ENCODE data around the gene AKR1C8. TPM values are rescaled to one million over a fixed set of nuclear protein-coding genes. Genes with fewer than 3 reads are reported as not detected.
"Not testable (repeated sequence)": the region's sequence is repeated elsewhere in the genome, so short reads cannot be mapped to it uniquely, and the experiment has no call there.

AKR1C8 gene
- total RNA-seq, 2 donors from 2014 or later, result not detected

DNA sequence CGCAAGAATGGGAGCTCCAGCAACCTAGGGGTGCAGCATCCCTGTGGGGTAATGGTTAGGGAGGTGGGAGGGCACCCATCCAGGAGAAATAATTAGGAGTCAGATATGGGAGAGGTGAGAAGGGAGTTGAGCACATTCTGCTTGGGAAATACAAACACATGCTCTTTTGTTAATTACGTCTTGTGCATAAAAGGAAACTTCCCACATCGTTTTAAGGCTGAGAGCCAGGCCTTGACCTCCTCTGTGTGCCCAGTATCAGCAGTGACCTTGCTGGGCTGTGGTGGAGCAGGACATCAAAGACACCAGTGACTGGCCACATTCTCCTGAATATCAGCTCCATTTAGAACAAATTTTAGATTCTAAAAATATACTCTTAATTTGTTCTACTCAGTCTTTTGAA lies 34.3 kb upstream of the AKR1C8 start:
- no peak overlapping the region for H3K4me3 ChIP-seq
- DNase-seq (ENCODE audit: low spot score), result no peak
- H3K27ac ChIP-seq, result no peak overlapping the region
- no peaks in the 10 kb centered on the region for H3K9me3 ChIP-seq
- no peak for TF ChIP-seq POLR2A (IDR thresholded peaks at IDR 0.05)
- no peaks in the 10 kb centered on the region for H3K27me3 ChIP-seq (replicated peaks; ENCODE audit: insufficient read depth)
- 67% methylated on average over 3 of the region's 3 CpGs for WGBS
- H3K36me3 ChIP-seq, result no peaks in the 10 kb centered on the region
- intact Hi-C loops (cut with DNase I), result no loop called here
- no peaks in the 10 kb centered on the region for H3K4me1 ChIP-seq (replicated peaks)

DNA sequence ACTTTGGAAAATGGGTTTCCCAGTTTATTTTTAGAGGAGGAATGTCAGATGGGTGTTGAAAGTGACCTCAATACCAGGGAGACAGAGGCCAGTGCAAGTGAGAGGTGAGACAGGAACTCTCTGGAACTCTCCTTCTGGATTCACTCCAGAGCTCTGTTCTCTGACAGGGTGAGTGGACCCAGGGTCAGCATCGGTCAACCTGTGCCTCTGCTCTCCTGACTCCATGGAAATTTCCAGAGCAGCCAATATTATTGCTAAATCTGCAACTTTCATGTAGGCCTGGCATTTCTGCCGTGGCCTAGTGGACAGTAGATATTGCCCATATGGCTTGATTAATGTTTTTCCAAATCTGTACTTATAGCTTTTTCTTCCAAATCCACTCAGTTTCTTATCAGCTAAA lies 31.9 kb upstream of the AKR1C8 start:
- Histone ChIP-seq H3K4me1 (replicated peaks) (no peaks in the 10 kb centered on the region), H3K9me3 (no peaks in the 10 kb centered on the region), H3K36me3 (no peaks in the 10 kb centered on the region), H3K27ac (no peak overlapping the region), H3K27me3 (replicated peaks; ENCODE audit: insufficient read depth) (no peaks in the 10 kb centered on the region), H3K4me3 (no peak overlapping the region)
- WGBS, result 43% methylated on average over 2 of the region's 2 CpGs
- DNase-seq (ENCODE audit: low spot score), result no peak
- intact Hi-C loops (cut with DNase I), result no loop called here
- no peak for TF ChIP-seq POLR2A (IDR thresholded peaks at IDR 0.05)
- TF ChIP-seq, protein P1, sequence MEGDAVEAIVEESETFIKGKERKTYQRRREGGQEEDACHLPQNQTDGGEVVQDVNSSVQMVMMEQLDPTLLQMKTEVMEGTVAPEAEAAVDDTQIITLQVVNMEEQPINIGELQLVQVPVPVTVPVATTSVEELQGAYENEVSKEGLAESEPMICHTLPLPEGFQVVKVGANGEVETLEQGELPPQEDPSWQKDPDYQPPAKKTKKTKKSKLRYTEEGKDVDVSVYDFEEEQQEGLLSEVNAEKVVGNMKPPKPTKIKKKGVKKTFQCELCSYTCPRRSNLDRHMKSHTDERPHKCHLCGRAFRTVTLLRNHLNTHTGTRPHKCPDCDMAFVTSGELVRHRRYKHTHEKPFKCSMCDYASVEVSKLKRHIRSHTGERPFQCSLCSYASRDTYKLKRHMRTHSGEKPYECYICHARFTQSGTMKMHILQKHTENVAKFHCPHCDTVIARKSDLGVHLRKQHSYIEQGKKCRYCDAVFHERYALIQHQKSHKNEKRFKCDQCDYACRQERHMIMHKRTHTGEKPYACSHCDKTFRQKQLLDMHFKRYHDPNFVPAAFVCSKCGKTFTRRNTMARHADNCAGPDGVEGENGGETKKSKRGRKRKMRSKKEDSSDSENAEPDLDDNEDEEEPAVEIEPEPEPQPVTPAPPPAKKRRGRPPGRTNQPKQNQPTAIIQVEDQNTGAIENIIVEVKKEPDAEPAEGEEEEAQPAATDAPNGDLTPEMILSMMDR (IDR thresholded peaks at IDR 0.05), result no peak
- no peak for TF ChIP-seq POLR2AphosphoS5 (IDR thresholded peaks at IDR 0.05)

DNA sequence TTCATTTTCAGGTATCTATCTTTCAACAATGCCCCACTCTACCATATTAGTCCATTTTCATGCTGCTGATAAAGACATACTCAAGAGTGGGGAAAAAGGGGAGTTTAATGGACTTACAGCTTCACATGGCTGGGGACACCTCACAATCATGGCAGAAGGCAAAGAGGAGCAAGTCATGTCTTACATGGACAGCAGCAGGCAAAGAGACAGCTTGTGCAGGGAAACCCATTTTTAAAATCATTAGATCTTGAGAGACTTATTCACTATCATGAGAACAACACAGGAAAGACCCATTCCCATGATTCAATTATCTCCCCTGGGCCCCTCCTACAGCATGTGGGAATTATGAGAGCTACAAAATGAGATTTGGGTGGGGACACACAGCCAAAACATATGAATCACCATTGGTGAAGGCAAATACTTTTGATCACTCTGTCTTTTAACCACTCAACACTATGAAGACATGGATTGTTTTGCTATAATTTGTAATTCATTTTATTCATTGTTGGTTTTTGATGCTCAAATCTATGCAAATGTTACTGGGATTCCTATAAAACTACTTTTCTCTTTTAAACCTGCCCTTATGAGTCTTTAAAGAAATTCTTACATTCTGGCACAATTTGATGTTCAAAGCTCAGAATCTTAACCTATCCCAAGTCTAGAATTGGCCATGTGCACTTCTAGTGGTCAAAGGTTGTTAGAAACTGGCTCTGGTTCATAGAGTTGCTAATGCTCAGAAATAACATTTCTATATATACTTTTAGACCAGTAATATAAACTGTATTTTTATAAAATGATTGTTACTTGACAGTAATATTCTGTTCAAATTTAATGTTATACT lies 27.0 kb upstream of the AKR1C8 start:
- H3K4me3 ChIP-seq, result no peak overlapping the region
- no peaks in the 10 kb centered on the region for H3K4me1 ChIP-seq (replicated peaks)
- H3K9me3 ChIP-seq, result no peaks in the 10 kb centered on the region
- no peak for TF ChIP-seq POLR2A (IDR thresholded peaks at IDR 0.05)
- TF ChIP-seq, protein P1 (IDR thresholded peaks at IDR 0.05), result no peak
- TF ChIP-seq POLR2AphosphoS5 (IDR thresholded peaks at IDR 0.05), result no peak
- intact Hi-C loops (cut with DNase I), result no loop called here
- no peak for DNase-seq (ENCODE audit: low spot score)
- no peaks in the 10 kb centered on the region for H3K36me3 ChIP-seq
- no peaks in the 10 kb centered on the region for H3K27me3 ChIP-seq (replicated peaks; ENCODE audit: insufficient read depth)
- H3K27ac ChIP-seq, result no peak overlapping the region

DNA sequence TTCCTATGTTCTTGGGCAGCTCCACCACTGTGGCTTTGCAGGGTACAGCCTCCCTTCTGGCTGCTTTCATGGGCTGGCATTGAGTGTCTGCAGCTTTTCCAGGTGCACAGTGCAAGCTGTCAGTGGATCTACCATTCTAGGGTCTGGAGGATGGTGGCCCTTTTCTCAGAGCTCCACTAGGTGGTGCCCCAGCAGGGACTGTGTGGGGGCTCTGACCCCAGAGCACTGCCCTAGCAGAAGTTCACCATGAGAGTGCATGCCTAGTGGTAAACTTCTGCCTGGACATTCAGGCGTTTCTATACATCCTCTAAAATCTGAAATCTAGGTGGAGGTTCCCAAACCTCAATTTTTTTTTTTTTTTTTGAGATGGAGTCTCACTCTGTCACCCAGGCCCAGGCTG lies 25.3 kb upstream of the AKR1C8 start:
- H3K9me3 ChIP-seq; intact Hi-C loops (cut with DNase I); H3K4me1 ChIP-seq (replicated peaks); DNase-seq (ENCODE audit: low spot score); H3K4me3 ChIP-seq; H3K27me3 ChIP-seq (replicated peaks; ENCODE audit: insufficient read depth); H3K36me3 ChIP-seq; H3K27ac ChIP-seq: not testable (repeated sequence)
- WGBS, result 89% methylated on average over 1 of the region's 1 CpG

DNA sequence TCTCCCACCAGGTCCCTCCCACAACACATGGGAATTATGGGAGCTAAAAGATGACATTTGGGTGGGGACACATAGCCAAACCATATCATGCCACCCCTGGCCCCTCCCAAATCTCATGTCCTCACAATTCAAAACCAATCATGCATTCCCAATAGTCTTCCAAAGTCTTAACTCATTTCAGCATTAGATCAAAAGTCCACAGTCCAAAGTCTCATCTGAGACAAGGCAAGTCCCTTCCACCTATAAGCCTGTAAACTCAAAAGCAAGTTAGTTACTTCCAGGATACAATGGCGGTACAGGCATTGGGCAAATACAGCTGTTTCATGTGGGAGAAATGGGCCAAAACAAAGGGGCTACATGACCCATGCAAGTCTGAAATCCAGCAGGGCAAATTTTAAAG lies 24.8 kb upstream of the AKR1C8 start:
- H3K9me3 ChIP-seq; H3K4me3 ChIP-seq; DNase-seq (ENCODE audit: low spot score); H3K27ac ChIP-seq; H3K4me1 ChIP-seq (replicated peaks); H3K27me3 ChIP-seq (replicated peaks; ENCODE audit: insufficient read depth); intact Hi-C loops (cut with DNase I); H3K36me3 ChIP-seq: not testable (repeated sequence)
- WGBS, result 100% methylated on average over 1 of the region's 1 CpG

DNA sequence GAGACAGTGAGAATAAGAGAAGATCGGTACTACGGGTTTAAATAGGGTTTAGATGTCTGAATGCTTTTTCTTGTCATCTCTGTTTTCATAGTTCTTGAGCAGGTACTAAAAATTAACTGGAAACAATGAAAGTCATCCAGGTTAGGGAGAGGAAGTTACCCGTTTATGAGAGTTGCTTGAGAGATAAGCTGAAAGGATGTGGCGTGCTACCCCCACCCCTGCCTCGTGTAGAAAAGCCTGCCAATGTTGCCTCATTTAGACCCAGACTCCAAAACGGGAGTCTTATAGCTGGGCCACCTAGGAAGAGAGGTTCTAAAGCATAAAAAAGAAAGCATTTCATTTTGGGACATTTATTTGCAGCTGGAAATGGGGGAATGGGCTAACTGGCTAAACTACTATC lies 21.8 kb upstream of the AKR1C8 start:
- no peaks in the 10 kb centered on the region for H3K9me3 ChIP-seq
- TF ChIP-seq, protein P1 (IDR thresholded peaks at IDR 0.05), result no peak
- no peak for TF ChIP-seq POLR2AphosphoS5 (IDR thresholded peaks at IDR 0.05)
- TF ChIP-seq POLR2A (IDR thresholded peaks at IDR 0.05), result no peak
- H3K36me3 ChIP-seq, result no peaks in the 10 kb centered on the region
- intact Hi-C loops (cut with DNase I), result no loop called here
- no peak overlapping the region for H3K4me3 ChIP-seq
- no peaks in the 10 kb centered on the region for H3K4me1 ChIP-seq (replicated peaks)
- H3K27ac ChIP-seq, result no peak overlapping the region
- no peaks in the 10 kb centered on the region for H3K27me3 ChIP-seq (replicated peaks; ENCODE audit: insufficient read depth)
- no peak for DNase-seq (ENCODE audit: low spot score)
- 17% methylated on average over 6 of the region's 6 CpGs for WGBS

All from prostate gland (tissue), 2 donors.